Epithelial cell of esophagus (primary cell): ENCODE data around the gene CIC.
A peak's percentile ranks its signal among the peaks of the same experiment; 100 is the strongest.

Experiments used
- DNase-seq: peaks from one replicate; pipeline ENCODE4 v3.0.0; 2010; ENCODE audit warnings: low read depth
- H3K4me3 ChIP-seq: 2 replicates; pipeline ENCODE4 v1.5.1; 2011; ENCODE audit warnings: mild to moderate bottlenecking, low read length, control low read depth
- CTCF ChIP-seq: IDR thresholded peaks from 2 replicates; pipeline ENCODE4 v1.5.1; 2011; ENCODE audit warnings: low read depth, mild to moderate bottlenecking, low read length, control low read depth, inconsistent platforms; ENCODE audit not compliant: insufficient read depth; ENCODE audit errors: missing control alignments

CIC gene

GRCh38 chr19:42267644-42268141 lies 1.4 kb upstream of the CIC start:
- H3K4me3 ChIP-seq: peak overlapping the region; percentile 75
- no peak for DNase-seq
- TF ChIP-seq CTCF: no peak

- peak overlapping the region; percentile 75 for H3K4me3 ChIP-seq
Observed at GRCh38 chr19:42268142-42268703, 829 bp upstream of the CIC start.

GRCh38 chr19:42269478-42270345 lies 660 bp downstream of the CIC start:
- no peak for TF ChIP-seq CTCF
- no peak for DNase-seq
- H3K4me3 ChIP-seq: peak overlapping the region; percentile 69

More at GRCh38 chr19:42268142-42268703, 829 bp upstream of the CIC start:
- TF ChIP-seq CTCF: no peak
- DNase-seq: peak; percentile 100

- H3K4me3 ChIP-seq: peak overlapping the region; percentile 69
- no peak for TF ChIP-seq CTCF
- peak; percentile 95 for DNase-seq
Observed at GRCh38 chr19:42270346-42271044, 1.4 kb downstream of the CIC start.

GRCh38 chr19:42271045-42271419 lies 2.0 kb downstream of the CIC start:
- no peak for TF ChIP-seq CTCF
- DNase-seq: no peak
- peak overlapping the region; percentile 69 for H3K4me3 ChIP-seq

- no peak for DNase-seq
- H3K4me3 ChIP-seq: no peak overlapping the region
- TF ChIP-seq CTCF: no peak
Observed at GRCh38 chr19:42271861-42272534, 2.9 kb downstream of the CIC start.
